Fibroblast of skin of left quadriceps (primary cell): ENCODE results near the gene NFATC3.

Source experiments
- DNase-seq, 2 experiments: peaks; one replicate each; pipeline ENCODE4 v3.0.0-alpha.2; 2013; ENCODE audit warnings: low read depth in 2 of 2

The NFATC3 gene

GRCh38 chr16:68186877-68187276 is 101.7 kb downstream of the NFATC3 start:
- no peak for DNase-seq

- no peak for DNase-seq
Measured at GRCh38 chr16:68187505-68187904, 102.3 kb downstream of the NFATC3 start.

- DNase-seq, result no peak
Measured at GRCh38 chr16:68188170-68188569, 103.0 kb downstream of the NFATC3 start.

GRCh38 chr16:68190081-68190480 is 104.9 kb downstream of the NFATC3 start:
- no peak for DNase-seq

GRCh38 chr16:68190736-68191510 is 105.8 kb downstream of the NFATC3 start:
- DNase-seq, result no peak

GRCh38 chr16:68194251-68194650 is 109.1 kb downstream of the NFATC3 start:
- DNase-seq, result no peak

- no peak for DNase-seq
Measured at GRCh38 chr16:68197250-68197649, 112.1 kb downstream of the NFATC3 start.

GRCh38 chr16:68200088-68200783 is 115.1 kb downstream of the NFATC3 start:
- DNase-seq, result no peak

GRCh38 chr16:68202091-68202519 is 116.9 kb downstream of the NFATC3 start:
- DNase-seq, result no peak

- DNase-seq, result no peak
Measured at GRCh38 chr16:68206245-68206644, 121.1 kb downstream of the NFATC3 start.

- no peak for DNase-seq
Measured at GRCh38 chr16:68214726-68215125, 129.6 kb downstream of the NFATC3 start.

GRCh38 chr16:68215302-68215701 is 130.1 kb downstream of the NFATC3 start:
- no peak for DNase-seq

GRCh38 chr16:68216240-68216639 is 131.1 kb downstream of the NFATC3 start:
- DNase-seq, result no peak

GRCh38 chr16:68217506-68217905 is 132.3 kb downstream of the NFATC3 start:
- DNase-seq, result no peak

- DNase-seq, result no peak
Measured at GRCh38 chr16:68219725-68220351, 134.7 kb downstream of the NFATC3 start.

GRCh38 chr16:68223072-68223471 is 137.9 kb downstream of the NFATC3 start:
- DNase-seq, result no peak

- DNase-seq, result no peak
Measured at GRCh38 chr16:68226116-68226515, 140.9 kb downstream of the NFATC3 start.

GRCh38 chr16:68227183-68227793 is 142.1 kb downstream of the NFATC3 start:
- no peak for DNase-seq

- DNase-seq, result no peak
Measured at GRCh38 chr16:68227850-68228553, 142.8 kb downstream of the NFATC3 start.

- no peak for DNase-seq
Measured at GRCh38 chr16:68228652-68229051, 143.5 kb downstream of the NFATC3 start.

GRCh38 chr16:68229431-68230175 is 144.4 kb downstream of the NFATC3 start:
- peak; percentile 26 to 34 for DNase-seq
